Mesothelial cell of epicardium (in vitro differentiated cells): ENCODE measurements around the gene IL20. TPM values are rescaled to one million over a fixed set of nuclear protein-coding genes. Genes with fewer than 3 reads are reported as not detected.

Experiments used
- DNase-seq, 2 experiments: peaks; one replicate each; pipeline ENCODE4 v3.0.0; 2021; ENCODE audit warnings: low spot score in 2 of 2; ENCODE audit not compliant: unreplicated experiment in 2 of 2
- H3K27ac Mint-ChIP-seq: 2 replicates; pipeline ENCODE4 v1.8.0; 2021; ENCODE audit warnings: mixed read lengths
- H3K27me3 Mint-ChIP-seq: 2 replicates; pipeline ENCODE4 v1.8.0; 2021; ENCODE audit warnings: low read depth, mixed read lengths
- H3K36me3 Mint-ChIP-seq: 2 replicates; pipeline ENCODE4 v1.8.0; 2021; ENCODE audit warnings: mixed read lengths
- H3K4me1 Mint-ChIP-seq: 2 replicates; pipeline ENCODE4 v1.8.0; 2021; ENCODE audit warnings: mixed read lengths
- H3K4me3 Mint-ChIP-seq: 2 replicates; pipeline ENCODE4 v1.8.0; 2021; ENCODE audit warnings: mild to moderate bottlenecking, moderate library complexity, mixed read lengths
- H3K9me3 Mint-ChIP-seq: 2 replicates; pipeline ENCODE4 v1.8.0; 2021; ENCODE audit warnings: mixed read lengths
- CTCF ChIP-seq: fragments of 200-600 bp; sonication (generic); IDR thresholded peaks from one replicate; pipeline ENCODE4 v1.5.0; 2021; ENCODE audit warnings: antibody characterized with exemption; ENCODE audit not compliant: unreplicated experiment
- total RNA-seq: library from RNA; stranded (reverse); gene quantifications from 3 replicates; pipeline ENCODE4 v1.2.1, GENCODE V29; 2021

Gene IL20
- total RNA-seq, 1 donor from 2014 or later: not detected

GRCh38 chr1:206904423-206905142 is 39.2 kb downstream of the IL20 start:
- H3K27ac Mint-ChIP-seq: no peak overlapping the region
- peaks cover 52% of the 10 kb centered on the region for H3K27me3 Mint-ChIP-seq
- H3K4me3 Mint-ChIP-seq: no peak overlapping the region
- peaks cover 6% of the 10 kb centered on the region for H3K4me1 Mint-ChIP-seq
- no peak for DNase-seq
- TF ChIP-seq CTCF: no peak
- H3K36me3 Mint-ChIP-seq: no peaks in the 10 kb centered on the region
- no peaks in the 10 kb centered on the region for H3K9me3 Mint-ChIP-seq

DNA sequence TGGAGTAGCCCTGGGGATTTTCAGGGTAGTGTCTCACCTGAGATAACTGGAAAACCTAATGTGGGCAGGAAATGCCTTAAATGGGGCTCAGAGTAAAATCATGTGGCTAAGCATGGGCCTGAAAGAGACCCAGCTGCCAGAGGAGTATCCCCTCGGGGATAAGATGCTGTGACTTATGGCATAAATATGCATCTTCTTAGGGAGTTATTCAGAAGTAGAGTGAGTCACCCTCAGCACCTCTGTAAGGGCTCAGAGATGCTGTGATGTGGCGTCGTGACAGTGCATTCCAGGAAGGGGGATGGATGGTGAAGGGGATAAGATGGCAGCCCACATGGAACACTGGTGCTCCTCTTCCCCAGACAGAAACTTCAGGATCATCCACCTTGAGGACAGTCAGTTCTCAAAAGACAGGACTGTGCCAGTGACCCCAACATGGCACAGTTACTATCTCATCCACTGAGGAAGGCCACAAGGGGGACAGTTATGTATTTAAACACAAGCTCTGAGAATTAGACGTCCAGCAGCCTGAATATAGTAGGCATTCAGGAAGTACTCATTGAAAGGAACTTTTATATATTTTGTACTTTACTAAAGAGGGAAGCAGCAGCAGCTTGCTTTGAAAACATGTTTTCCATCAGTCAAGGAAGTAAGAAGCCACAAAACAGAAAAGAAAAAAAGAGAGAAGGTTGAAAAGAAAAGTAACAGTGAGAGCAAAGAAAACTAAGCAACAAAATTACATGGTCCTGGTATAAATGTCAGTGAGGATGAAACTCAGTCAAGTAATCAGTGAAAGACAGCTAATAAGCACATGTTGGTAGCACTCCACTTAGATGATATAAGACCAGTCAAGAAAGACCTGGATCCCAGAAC is 40.1 kb downstream of the IL20 start:
- H3K27me3 Mint-ChIP-seq: peaks cover 61% of the 10 kb centered on the region
- no peaks in the 10 kb centered on the region for H3K36me3 Mint-ChIP-seq
- no peak for TF ChIP-seq CTCF
- H3K9me3 Mint-ChIP-seq: no peaks in the 10 kb centered on the region
- DNase-seq: no peak
- no peak overlapping the region for H3K27ac Mint-ChIP-seq
- H3K4me1 Mint-ChIP-seq: peaks cover 6% of the 10 kb centered on the region
- H3K4me3 Mint-ChIP-seq: no peak overlapping the region

- Mint-ChIP-seq H3K9me3 (no peaks in the 10 kb centered on the region), H3K27ac (no peak overlapping the region), H3K27me3 (peaks cover 75% of the 10 kb centered on the region), H3K4me3 (no peak overlapping the region), H3K36me3 (no peaks in the 10 kb centered on the region), H3K4me1 (peaks cover 6% of the 10 kb centered on the region)
- no peak for DNase-seq
- TF ChIP-seq CTCF: no peak
These were observed 42.0 kb downstream of the IL20 start for GRCh38 chr1:206907304-206907991.

- Mint-ChIP-seq H3K4me1 (peaks cover 6% of the 10 kb centered on the region), H3K4me3 (no peak overlapping the region), H3K9me3 (no peaks in the 10 kb centered on the region), H3K27ac (no peak overlapping the region), H3K27me3 (peaks cover 81% of the 10 kb centered on the region), H3K36me3 (no peaks in the 10 kb centered on the region)
- no peak for TF ChIP-seq CTCF
- DNase-seq: no peak
These were observed 42.6 kb downstream of the IL20 start for GRCh38 chr1:206908038-206908437.

DNA sequence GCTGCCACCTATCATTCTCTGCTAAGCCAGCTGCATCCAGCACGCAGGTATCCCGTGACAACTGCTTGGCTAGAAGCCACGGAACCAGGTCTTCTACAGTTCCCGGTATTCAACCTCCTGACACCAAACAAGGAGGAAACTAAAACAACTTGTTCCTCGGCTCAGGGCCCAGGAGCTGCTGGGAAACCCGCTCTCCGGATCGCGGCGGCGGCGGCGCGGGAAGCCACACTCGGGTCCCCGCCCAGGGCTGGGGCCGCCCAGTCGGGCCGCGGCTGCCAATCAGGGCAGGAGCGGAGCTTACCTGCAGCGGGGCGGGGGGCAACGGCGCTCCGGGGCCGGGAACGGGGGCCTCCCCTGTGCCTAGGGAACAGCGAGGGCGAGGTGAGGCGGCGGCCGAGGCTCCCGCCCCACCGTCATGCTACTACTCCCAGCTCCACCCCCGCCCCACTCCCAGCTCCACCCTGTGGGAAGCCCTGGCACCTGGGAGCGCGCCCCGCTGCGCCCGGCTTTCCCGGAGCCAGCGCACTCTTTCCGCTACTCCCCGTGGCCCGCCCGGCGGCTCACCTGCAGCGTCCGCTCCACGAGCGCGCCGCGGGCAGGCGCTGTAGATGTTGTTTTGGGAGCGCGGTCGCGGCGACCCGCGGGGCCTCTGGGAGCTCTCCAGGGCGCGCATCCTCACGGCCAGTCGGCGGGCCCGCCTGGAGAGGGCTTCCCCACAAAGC is 43.9 kb downstream of the IL20 start:
- Mint-ChIP-seq H3K9me3 (no peaks in the 10 kb centered on the region), H3K27me3 (peaks cover 88% of the 10 kb centered on the region), H3K36me3 (no peaks in the 10 kb centered on the region), H3K27ac (peak overlapping the region; percentile 66), H3K4me1 (peaks cover 5% of the 10 kb centered on the region), H3K4me3 (peak overlapping the region; percentile 66)
- TF ChIP-seq CTCF: no peak
- DNase-seq: peak; percentile 39 to 61
